ENCODE measurements around the gene INPP4A.

The INPP4A gene

DNA sequence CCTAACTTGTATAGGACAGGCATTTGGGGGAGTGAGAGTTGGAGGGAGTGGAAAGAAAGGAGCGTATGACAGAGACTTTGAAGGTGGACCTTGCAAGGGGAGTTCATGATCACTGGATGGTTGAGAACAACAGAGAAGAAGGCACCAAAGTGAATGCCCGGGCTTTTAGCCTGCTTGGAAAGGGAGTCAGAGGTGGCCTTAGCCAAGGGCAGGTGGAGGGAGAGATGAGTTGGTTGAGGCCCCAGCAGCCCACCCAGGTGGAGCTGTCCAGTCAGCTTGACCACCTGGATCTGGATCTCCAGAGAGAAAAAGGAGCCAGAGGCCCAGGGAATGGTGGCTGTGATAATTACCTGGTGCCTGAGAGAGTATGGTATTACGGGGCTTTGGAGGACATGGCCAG is 90.1 kb downstream of the INPP4A start:
- POLR2A ChIA-PET, result no interaction called here
- Histone ChIP-seq H3K4me3 (ENCODE audit: low read depth, low read length) (no peak overlapping the region), H3K4me1 (ENCODE audit: control insufficient read depth, insufficient read depth, low read length) (no peaks in the 10 kb centered on the region), H3K9me3 (ENCODE audit: control insufficient read depth, insufficient read depth, low read depth, low read length) (no peaks in the 10 kb centered on the region), H3K36me3 (ENCODE audit: control insufficient read depth in 2 of 2, insufficient read depth in 1 of 2, low read length in 2 of 2) (peaks cover 6 to 49% of the 10 kb centered on the region in 2 experiments; a peak in 2 of 3 replicates), H3K27ac (ENCODE audit: extremely low read depth, low read depth, low read length) (no peak overlapping the region)
- CTCF ChIA-PET, result no interaction called here
- TF ChIP-seq, protein P1, sequence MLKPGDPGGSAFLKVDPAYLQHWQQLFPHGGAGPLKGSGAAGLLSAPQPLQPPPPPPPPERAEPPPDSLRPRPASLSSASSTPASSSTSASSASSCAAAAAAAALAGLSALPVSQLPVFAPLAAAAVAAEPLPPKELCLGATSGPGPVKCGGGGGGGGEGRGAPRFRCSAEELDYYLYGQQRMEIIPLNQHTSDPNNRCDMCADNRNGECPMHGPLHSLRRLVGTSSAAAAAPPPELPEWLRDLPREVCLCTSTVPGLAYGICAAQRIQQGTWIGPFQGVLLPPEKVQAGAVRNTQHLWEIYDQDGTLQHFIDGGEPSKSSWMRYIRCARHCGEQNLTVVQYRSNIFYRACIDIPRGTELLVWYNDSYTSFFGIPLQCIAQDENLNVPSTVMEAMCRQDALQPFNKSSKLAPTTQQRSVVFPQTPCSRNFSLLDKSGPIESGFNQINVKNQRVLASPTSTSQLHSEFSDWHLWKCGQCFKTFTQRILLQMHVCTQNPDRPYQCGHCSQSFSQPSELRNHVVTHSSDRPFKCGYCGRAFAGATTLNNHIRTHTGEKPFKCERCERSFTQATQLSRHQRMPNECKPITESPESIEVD (tag by site-specific recombination; IDR thresholded peaks at IDR 0.05), result no peak
- TF ChIP-seq OVOL3 (tag by site-specific recombination; IDR thresholded peaks at IDR 0.05) (no peak), ZNF623 (tag by site-specific recombination; IDR thresholded peaks at IDR 0.05) (no peak), BCL11A (tag by site-specific recombination; IDR thresholded peaks at IDR 0.05; ENCODE audit: low read depth) (no peak), ZSCAN30 (tag by site-specific recombination; IDR thresholded peaks at IDR 0.05) (no peak), ZXDB (tag by site-specific recombination; IDR thresholded peaks at IDR 0.05) (no peak), ZNF768 (tag by site-specific recombination; IDR thresholded peaks at IDR 0.05) (no peak), SETDB1 (IDR thresholded peaks at IDR 0.05; ENCODE audit: insufficient read length, low read length) (no peak), MYNN (tag by site-specific recombination; IDR thresholded peaks at IDR 0.05; ENCODE audit: borderline replicate concordance) (no peak), MEIS1 (CRISPR knock-in tag; IDR thresholded peaks at IDR 0.05; ENCODE audit: borderline replicate concordance) (no peak)
- TF ChIP-seq, protein P2, sequence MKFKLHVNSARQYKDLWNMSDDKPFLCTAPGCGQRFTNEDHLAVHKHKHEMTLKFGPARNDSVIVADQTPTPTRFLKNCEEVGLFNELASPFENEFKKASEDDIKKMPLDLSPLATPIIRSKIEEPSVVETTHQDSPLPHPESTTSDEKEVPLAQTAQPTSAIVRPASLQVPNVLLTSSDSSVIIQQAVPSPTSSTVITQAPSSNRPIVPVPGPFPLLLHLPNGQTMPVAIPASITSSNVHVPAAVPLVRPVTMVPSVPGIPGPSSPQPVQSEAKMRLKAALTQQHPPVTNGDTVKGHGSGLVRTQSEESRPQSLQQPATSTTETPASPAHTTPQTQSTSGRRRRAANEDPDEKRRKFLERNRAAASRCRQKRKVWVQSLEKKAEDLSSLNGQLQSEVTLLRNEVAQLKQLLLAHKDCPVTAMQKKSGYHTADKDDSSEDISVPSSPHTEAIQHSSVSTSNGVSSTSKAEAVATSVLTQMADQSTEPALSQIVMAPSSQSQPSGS (tag by site-specific recombination; IDR thresholded peaks at IDR 0.05; ENCODE audit: low read depth), result no peak

DNA sequence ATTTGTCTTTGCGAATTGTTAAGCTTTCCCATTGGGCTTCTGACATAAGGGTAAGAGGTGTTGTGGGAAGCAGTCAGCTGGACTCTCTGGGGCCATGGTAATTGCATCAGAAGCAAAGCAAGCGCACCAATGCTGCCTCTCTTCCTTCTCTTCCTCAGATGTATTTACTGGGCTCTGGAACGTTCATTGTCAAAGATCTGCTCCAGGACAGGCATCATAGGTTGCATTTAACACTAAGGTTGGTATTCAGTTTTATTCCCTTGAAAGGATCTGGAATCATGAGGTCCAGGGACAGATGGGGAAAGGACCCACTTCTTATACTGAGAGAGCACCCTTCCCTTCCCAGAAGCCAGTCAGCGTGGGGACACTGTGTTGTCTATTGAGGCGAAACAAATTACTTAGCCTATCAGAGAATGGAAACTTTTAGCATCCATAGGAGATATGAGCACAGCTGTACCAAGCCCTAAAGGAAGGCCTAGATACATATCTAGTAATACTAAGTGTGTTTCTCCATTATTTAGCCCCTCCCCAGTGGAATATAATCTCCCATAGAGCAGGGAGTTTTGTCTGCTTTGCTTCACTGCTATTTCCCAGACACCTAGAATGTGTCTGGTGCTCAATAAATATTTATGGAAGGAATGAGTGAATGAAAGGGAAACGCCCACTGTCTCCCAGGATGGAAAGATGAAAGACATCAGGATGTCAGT is 91.5 kb downstream of the INPP4A start:
- peaks cover 6 to 58% of the 10 kb centered on the region in 2 experiments; a peak in 2 of 3 replicates for H3K36me3 ChIP-seq (ENCODE audit: control insufficient read depth in 2 of 2, insufficient read depth in 1 of 2, low read length in 2 of 2)
- TF ChIP-seq SETDB1 (IDR thresholded peaks at IDR 0.05; ENCODE audit: insufficient read length, low read length), result no peak

DNA sequence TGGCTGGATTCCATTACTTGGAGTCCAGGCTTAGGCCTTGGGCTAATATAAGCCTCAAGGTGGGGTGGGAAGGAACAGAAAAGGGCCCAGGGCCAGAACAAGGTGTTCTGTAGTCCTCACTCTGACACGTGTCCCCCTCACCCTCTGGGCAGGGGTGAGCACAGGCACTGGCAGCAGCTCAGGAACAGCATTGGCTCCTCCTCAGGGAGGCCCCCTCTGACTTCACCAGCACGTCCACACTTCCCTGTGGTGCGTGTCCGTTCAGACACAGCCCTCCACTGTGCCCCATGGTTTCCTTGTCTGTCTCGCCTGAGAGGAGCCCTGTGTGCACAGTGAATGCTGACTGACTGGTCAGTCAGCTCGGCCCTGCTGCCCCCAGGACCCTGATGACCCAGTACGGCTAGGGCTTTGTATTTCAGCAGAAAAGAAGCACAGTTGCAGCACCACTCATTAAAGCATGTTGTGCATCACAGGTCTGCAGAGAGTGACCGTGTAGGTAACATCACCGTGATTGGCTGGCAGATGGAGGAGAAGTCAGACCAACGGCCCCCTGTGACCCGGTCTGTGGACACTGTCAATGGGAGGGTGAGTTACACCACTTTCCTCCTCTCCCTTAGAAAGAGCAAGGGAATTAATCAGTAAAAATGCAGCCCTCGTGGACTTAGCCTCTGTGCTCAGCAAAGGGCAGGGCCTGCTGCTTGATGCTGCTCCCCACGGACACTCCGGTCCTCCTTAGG is 92.9 kb downstream of the INPP4A start:
- POLR2A ChIA-PET, result no interaction called here
- Histone ChIP-seq H3K4me1 (ENCODE audit: control insufficient read depth, insufficient read depth, low read length) (no peaks in the 10 kb centered on the region), H3K27ac (ENCODE audit: extremely low read depth, low read depth, low read length) (no peak overlapping the region), H3K9me3 (ENCODE audit: control insufficient read depth, insufficient read depth, low read depth, low read length) (no peaks in the 10 kb centered on the region), H3K36me3 (ENCODE audit: control insufficient read depth in 2 of 2, insufficient read depth in 1 of 2, low read length in 2 of 2) (peaks cover 6 to 58% of the 10 kb centered on the region in 2 experiments; a peak in 2 of 3 replicates), H3K4me3 (ENCODE audit: low read depth, low read length) (no peak overlapping the region)
- TF ChIP-seq OSR2 (tag by site-specific recombination; IDR thresholded peaks at IDR 0.05) (no peak), ZNF202 (tag by site-specific recombination; IDR thresholded peaks at IDR 0.05; ENCODE audit: borderline replicate concordance) (no peak)
- CTCF ChIA-PET, result no interaction called here

More for the DNA sequence above, 91.5 kb downstream of the INPP4A start:
- Histone ChIP-seq H3K4me1 (ENCODE audit: control insufficient read depth, insufficient read depth, low read length) (no peaks in the 10 kb centered on the region), H3K9me3 (ENCODE audit: control insufficient read depth, insufficient read depth, low read depth, low read length) (no peaks in the 10 kb centered on the region), H3K4me3 (ENCODE audit: low read depth, low read length) (no peak overlapping the region), H3K27ac (ENCODE audit: extremely low read depth, low read depth, low read length) (no peak overlapping the region)
- CTCF ChIA-PET, result interaction anchor here (0.6 to 0.7 kb wide), 2 partner anchors 124 to 665 kb away, joined by 3 to 4 read pairs; no protein-coding TSS in a partner anchor
- POLR2A ChIA-PET, result no interaction called here

All from HEK293 (cell line).